Germinal center (tissue), 1 donor: Measurements from ENCODE around the gene HAPSTR1.
A peak's percentile ranks its signal among the peaks of the same experiment; 100 is the strongest.
"Not testable (repeated sequence)": the region's sequence is repeated elsewhere in the genome, so short reads cannot be mapped to it uniquely, and the experiment has no call there.

ENCODE experiments used
- DNase-seq: peaks from one replicate; pipeline ENCODE4 v3.0.0; 2012; ENCODE audit warnings: mixed read lengths, low spot score

HAPSTR1 gene

DNA sequence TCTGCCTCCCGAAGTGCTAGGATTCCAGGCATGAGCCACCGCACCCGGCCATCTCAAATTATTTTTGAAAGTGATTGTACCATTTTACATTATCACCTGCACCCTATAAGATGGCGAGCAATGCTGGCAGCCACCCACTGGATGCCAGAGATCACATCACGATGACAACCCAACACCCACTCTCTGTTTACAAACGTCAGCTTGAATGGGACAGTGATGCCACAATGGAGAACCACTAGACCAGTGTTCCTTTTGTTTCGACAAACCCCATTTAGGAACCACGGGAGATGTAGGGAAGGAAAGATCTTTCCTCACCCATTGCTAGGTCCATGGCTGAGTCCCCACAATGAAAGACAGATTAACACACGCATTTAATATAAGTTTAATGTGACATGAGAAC is 20.1 kb upstream of the HAPSTR1 start:
- DNase-seq = no peak

DNA sequence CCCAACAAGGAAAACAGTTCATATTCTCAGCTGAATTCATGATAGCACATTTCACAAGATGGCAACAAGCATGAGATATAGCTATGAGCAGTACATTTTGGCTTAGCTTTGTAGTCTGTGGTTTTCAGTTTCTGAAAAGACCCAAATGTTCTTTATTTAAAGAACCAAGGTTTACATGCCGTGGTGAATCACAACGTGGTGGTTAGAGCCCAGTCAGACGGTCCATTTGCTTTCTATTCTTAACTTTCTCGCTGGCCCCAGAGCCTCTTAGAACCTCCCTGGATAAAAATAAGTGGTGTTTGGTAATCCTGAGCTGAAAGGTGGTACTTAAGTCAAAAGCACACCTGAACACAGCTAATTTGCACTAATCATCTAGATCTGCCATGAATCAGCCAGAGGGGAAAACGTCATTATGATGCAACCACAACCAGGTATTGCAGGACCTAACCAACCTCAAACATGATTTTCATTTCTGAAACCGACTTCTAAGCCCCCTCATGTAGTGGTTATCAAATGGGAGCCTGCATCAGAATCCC is 18.6 kb upstream of the HAPSTR1 start:
- DNase-seq = no peak

DNA sequence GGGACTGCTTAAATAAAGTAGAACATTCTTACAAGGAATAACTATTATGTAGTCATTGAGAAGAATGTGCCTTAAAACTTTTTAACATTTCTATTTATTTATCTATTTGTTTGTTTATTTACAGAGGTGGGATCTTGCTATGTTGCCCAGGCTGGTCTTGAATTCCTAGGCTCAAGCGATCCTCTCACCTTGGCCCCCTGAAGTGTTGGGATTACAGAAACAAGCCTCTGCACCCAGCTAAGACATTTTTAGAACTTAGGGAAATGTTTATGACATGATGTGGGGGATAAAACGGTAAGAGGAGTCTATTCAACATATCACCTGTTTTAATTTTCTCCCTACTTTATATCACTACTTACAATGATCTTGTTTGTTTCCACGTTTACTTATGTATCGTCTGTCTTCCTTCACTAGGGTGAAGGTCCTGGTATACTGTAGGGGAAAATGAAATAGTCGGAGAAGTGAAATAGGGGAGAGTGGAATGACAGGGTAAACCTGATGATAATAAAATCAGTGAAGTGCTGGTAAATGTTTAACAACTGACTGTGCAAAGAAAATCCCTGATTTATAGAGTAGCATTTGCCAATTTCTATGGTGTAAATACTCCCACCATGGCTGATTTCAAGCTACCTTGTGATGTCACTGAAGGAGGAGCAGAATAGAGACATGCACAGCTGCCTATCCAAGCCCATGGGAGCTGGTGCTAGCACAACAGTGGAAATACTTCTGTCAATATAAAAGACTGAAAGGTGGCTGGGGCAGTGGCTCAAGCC is 16.0 kb upstream of the HAPSTR1 start:
- no peak for DNase-seq

DNA sequence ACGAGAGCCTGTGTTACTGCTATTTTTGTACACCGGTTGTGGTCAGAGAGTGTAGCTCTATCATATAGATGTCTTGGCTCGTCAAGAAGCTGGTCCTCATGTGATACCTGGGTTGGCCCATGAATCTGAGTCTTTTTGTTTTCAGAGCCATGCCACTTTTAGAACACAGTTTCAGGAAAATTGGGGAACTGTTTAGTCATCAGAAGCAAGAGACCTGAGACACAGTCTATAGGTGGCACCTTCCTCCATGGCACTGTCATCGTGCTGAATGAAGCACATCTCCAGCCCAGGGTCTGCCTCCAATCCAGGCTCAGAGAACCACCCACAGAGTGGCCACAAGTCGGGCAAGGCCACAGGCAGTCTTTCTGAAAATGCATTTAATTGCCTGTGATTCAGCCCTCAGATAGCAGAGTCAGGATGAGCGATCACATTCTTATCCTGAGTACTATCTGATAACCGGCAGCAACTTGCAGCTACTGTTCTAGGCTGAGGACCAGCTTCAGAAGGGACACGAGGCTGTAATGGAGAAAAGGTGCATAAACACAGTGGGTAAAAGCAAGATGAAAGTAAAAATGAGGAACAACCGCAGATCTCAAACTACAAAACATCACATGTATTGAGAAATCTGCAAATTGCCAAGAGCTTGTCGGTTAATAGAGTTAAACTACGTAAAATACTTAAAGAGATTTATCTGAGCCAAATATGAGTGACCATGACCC is 14.2 kb upstream of the HAPSTR1 start:
- DNase-seq = no peak

DNA sequence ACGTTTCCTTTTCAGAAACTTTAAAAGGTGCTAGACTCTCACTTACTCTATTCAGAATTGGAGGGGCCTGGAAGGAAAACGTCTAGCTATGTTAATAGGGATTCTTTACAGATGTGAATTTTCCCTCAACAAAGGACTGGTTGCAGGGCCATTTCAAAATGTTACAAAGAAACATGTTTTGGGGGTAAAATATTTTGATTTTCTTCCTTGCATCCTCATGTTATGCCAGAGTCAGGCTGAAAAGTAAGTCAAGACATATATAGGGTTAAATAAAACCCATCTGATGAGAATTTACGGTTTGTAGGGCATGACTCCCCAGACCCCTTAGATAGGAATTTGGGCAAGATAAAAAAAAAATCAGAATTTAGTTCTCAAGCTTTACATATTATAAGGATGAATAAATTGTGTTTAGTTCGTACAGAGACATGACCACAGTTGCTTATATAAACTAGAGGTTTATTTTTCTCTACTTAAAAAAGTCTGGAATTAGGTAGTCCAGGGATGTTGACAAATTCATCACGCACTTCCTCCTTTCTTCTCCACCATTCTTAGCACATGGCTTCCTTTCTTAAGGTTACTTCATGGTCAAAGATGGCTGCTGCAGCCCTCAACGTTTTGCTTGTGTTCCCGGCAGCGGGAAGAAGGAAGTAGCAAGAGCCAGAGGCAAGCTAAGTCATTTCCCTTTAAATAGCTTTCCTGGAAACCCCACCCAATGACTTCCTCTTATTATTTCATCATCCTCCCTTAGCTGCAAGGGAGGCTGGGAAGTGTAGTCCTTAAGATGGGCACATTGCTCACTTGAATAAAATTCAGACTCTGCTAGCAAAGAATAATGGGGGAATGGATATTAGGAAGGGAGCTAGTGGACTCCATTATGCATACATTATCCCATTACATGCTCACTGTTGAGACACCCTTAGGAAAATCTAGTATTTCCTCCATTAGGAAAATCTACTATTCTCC is 12.7 kb upstream of the HAPSTR1 start:
- DNase-seq = peak; percentile 80

DNA sequence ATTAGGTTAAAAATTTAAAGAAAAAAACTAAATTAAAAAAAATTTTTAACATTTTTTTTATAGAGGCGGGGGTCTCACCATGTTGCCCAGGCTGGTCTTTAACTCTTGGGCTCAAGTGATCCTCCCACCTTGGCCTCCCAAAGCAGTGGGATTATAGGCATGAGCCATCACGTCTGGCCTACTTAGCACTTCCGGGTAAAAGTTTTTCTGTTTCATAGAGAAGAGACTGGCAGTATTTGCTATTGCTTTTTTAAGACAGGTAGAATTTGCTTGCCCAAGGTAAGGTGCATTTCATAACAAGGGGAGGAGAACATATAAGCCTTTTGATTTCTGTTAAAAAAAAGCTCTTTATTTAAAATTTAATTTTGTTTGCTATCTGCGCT is 12.0 kb upstream of the HAPSTR1 start:
- DNase-seq = no peak

DNA sequence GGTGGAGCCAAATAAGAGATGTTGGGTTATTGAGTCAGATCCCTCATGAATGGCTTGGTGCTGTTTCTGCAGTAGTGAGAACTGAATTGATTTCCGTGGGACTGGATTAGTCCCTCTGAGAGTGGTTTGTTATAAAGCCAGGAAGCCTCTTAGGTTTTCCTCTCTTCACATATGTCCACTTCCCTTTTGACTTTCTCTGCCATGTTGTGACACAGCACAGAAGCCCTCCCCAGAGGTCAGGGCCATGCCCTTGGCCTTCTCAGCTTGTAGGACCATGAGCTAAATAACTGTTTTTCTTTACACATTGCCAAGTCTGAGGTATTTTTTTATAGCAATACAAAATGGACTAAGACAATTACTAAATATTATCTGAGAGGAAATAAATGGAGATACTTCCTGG is 10.3 kb upstream of the HAPSTR1 start:
- no peak for DNase-seq

DNA sequence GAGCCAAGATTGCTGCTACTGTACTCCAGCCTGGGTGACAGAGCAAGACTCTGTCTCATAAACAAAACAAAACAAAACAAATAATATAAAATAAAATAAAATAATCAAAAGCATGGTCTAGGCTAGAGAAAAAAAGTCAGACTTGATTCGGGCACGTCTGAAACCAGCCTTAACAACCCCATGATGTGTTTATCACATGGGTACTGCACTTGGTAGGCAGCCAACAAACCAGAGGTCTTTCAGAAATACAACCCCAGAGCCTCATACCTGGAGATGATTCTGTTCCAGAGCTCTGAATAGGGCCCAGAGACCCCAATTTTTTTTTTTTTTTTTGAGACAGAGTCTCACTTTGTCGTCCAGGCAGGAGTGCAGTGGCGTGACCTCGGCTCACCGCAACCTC is 9.6 kb upstream of the HAPSTR1 start:
- DNase-seq = no peak

DNA sequence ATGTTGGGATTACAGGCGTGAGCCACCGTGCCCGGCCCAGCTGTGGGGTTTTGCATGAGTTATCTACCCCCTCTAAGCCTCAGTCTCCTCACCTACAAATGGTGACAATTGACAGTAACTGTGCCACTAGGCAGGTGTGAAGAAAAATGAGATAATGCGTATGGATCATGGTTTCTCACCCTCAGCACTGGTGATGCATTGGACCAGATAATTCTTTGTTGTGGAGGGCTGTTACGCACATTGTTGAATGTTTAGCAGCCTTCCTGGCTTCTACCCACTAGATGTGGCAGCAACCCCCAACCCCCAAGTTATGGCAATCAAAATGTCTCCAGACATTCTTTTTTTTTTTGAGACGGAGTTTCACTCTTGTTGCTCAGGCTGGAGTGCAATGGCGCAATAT is 9.0 kb upstream of the HAPSTR1 start:
- DNase-seq = no peak

DNA sequence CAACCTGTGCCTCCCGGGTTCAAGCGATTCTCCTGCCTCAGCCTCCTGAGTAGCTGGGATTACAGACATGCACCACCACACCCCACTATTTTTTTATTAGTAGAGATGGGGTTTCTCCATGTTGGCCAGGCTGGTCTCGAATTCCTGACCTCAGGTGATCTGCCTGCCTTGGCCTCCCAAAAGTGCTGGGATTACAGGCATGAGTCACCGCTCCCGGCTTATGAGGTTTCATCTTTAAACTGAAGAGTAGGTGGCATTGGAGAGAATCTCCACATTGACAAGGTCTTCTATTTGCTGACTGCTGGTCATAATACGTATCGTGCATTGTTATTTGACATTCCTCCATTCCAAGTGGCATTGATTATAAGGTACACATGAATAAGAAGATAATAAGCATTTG is 3.7 kb upstream of the HAPSTR1 start:
- DNase-seq = not testable (repeated sequence)

DNA sequence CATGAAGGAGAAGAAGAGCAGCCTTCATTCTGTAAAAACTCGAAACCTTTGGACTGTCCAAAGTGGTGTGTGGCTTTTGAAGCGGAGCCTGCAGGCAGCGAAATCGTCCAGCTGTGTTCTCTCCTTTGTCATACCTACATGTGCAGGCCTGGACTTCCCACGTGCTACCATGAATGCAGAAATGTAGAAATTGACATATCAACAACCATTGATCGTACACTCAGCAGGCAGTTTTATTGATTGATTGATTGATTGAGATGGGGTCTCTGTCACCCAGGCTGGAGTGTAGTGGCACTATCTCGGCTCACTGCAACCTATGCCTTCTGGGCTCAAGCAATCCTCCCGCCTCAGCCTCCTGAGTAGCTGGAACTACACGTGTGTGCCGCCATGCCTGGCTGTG is 2.6 kb upstream of the HAPSTR1 start:
- DNase-seq = no peak

DNA sequence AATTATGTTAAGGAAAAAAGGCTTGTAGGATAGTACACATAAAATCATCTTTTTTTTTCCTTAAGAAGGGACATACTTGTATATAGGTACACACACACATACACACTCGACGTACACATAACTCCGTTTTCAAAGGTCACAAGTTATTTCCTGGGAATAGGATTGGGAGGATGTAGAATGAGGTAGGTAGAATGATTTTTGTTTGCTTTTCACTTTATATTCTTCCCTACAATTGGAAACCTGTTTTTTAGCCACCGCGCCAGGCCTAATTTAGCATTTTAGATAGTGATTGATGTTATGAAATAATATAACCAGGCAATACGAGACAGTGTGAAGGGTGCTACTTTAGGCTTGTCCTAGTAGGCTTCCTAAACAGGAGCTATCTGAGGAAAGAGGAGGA is 1.8 kb upstream of the HAPSTR1 start:
- no peak for DNase-seq

DNA sequence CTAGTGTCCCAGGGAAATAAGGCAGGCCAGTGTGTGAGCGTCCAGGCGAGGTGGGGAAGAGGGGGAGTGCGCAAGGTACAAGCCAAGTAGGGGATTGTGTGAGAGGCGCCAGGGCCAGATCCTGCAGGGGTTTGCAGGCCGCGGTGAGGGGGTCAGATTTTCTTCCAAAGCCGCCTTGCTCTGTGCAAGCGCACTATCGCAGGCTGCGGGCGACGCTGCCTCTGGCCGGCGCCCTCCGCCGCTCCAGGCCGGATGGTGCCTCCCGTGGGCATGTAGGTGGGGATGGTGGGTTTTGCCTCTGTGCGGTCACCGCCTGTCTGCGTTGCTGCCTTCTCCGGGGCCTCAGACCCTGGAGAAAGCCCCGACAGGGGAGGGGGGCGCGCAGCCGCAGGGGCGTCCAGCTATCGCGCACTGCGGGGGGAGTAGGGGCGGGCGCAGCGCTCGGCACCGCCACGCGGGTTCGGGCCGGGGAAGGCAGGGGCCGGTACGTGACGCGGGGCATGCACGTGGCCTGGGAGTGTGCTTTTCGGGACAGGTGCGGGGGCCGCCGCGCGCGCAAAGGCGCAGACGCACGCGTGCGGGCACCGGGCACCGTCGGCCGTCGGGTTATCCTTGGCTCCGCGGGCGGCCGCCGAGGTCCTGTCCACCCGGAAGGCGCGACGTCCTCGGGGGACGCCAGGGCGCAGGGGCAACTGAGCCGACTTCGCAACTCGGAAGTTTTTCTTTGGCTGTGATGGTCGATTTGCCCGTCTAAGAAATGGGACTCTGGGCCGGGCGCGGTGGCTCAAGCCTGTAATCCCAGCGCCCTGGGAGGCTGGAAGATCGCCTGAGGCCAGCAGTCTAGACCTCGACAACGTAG is 1.1 kb upstream of the HAPSTR1 start:
- DNase-seq = peak; percentile 52

DNA sequence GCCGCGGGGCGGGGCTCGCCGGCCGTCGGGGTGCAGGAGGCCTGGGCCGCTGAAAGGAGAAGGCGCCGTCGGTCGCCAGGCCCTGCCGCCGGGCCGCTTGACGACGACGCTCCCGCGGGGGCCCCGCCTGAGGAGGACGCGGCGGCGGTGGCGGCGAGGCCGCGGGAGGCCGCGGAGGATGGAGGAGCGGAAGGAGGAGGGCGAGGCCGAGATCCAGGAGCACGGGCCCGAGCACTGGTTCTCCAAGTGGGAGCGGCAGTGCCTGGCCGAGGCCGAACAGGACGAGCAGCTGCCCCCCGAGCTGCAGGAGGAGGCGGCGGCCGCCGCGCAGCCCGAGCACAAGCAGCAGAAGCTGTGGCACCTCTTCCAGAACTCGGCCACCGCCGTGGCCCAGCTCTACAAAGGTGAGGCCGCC is 430 bp downstream of the HAPSTR1 start:
- DNase-seq = no peak

DNA sequence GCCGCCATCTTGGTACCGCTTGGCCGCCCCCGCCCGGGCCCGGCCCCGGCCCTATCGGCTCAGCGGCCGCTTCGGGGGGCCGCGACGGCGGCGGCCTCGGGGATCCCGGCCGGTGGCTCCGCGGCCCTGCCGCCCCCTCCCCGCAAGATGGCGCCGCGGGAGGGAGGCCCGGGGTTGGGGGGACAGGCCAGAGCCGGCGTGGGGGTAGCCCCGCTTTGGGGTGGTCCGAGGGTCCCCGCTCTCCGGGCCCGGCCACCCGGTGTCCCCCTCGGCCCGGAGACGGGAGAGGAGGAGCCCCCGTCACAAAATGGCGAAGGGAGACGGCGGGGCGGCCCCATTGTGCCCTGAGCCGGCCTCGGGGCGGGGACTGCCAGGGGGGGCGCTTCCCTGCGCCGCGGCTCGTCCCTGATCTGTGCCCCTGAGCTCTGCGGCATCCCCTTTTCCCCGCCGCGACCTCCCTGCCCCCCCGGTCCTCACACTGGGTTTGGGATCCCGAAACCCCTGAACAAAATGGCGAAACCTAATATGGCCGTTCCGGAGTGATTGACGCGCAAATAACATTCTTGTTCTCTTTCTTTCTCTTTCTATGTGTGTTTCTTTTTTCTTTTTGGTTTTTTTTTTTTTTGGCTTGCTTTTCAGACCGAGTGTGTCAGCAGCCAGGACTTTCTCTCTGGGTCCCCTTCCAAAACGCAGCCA is 986 bp downstream of the HAPSTR1 start:
- peak; percentile 55 for DNase-seq

DNA sequence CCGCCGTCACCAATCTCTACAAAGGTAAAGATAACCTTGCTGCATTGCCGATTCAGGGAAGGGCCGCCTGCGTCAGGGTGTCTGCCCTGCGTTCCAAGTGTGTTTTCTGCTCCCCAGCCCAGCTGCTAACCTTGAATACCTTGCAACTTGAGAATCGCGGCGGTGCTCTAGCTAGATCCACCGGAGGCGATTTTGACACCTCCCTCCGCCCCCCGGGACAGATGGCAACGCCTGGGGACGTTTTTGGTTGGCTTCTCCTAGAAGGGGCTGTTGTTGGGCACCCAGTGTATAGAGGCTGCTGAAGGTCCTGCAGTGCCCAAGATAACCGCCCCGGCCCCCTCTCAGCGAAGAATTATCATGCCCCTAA is 1.5 kb downstream of the HAPSTR1 start:
- DNase-seq = peak; percentile 28

DNA sequence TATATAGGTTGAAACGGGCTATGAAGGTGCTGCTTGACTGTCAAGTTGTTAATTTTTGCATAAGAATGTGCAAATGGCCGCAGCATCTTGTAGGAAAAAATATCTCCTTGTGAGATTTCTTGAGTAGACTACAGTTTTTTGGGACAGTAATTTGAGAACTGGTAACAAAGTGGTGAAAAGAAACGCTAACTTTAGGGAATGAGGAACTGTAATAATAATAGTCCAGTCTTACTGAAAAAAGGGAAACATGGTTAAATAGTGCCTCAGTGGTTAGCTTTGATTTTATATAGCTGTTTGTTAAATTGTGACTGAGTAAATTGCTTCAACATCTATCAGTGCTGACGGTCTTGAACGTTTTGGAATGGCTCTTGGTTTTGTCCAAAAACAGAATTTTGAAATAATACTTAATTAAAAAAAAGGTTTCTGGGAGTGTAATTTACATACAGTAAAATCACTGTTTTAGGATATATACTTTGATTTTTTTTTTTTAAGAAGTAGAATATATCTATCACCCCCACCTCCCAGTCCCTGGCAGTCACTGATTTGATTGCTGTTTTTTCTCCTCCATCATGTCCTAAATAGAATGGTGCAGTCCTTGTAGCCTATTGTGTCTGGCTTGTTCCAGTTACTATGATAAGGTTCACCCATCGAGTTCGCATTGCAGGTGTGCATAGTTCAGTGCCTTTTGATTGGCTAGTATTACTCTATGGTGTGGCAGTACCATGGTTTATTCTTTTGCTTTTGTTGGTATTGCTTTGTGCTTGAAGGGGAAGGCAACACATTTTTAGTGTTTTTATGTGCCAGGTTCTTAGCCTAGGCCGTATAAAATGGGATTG is 2.8 kb downstream of the HAPSTR1 start:
- no peak for DNase-seq

DNA sequence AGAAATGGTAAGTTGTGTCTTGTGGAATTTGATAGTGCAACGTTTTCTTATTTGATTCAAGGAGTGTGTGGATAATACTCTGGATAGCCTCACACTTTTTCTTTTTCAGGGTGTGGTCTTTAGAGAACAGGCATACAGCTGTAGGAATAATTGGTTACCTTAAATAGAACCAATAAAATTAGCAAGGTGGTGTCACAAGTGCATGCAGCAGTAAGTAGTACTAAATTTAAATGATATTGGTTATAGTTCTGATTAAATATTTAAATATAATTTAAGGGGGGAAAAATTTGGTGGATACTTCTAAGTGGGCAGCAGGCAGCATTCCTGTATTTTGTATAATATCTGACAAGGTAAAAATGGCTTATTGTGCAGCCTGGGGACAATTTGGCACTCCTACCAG is 3.7 kb downstream of the HAPSTR1 start:
- DNase-seq = no peak

DNA sequence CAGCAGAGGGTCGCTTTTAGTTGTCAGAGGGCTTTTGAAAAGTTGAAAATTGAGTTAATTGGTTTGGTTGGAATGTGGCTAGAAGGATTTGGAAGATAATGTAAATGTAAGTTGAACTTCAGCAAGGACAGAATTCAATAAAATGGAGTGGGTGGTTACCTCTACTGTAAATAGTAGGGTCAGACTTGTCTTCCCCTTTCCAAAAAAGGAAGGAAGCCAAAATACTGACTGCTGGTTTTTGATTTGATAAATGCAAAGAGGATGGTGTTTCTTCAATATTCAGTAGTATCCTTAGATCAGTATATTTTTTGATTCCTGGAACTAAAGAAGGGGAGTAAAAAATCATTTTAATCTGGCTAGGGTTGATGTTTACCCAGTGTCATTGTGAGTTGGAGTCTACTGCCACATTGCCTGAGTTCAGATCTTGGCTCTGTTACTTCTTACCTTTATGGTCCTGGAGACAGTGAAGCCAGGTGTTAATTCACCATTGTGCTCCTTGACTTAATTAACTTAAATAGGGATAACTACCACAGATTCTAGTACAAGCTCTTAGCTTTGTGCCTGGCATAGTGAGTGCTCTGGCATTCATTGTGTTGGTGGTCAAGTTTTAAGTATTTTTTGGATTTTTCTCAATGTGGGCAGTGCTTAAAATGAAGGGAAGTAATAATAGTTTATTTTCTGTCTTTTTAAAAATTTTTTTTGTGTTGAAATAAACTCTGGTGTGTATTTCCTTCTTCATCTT is 4.4 kb downstream of the HAPSTR1 start:
- DNase-seq = no peak
